ENCODE measurements around the gene RAB31. TPM values are rescaled to one million over a fixed set of nuclear protein-coding genes. Genes with fewer than 3 reads are reported as not detected.

The RAB31 gene
- total and polyA plus RNA-seq, 4 donors, result 21.5 to 114 (median 49.5) TPM

DNA sequence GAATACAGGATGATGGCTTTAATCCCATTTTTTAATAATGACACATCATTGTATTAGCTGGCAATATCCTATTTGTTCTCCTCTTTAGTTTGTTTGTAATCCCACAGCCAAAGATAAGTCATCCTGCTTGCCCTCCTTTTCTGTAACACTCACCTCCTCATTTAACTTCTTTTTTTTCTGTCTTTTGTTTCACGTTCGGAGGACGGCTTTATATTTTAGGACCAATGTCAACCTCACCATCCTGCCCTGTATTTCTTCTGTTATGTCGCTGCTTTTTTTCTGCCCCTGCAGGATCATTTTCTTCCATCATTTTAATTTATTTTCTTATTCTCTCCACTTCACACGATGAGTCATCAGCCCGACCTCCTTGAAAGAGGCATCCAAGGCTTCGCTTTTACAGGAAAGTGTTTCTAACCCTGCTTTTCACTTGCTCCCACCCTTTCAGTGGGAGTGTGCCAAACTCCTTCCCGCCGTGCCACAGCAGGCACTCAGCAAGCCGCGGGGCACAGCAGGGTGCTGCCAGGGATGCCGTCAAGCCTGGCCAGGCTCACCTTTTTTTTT lies 11.4 kb downstream of the RAB31 start:
- Histone ChIP-seq H3K27ac (ENCODE audit: low read depth in 1 of 2, low read length in 1 of 2) (peak overlapping the region in 1 of 2 donors; percentile 64), H3K36me3 (ENCODE audit: control insufficient read depth in 4 of 4, insufficient read depth in 4 of 4, low read length in 4 of 4) (peaks cover 0 to 4% (median 2%) of the 10 kb centered on the region in 4 donors), H3K4me1 (ENCODE audit: control insufficient read depth in 5 of 5, insufficient read depth in 5 of 5, low read length in 5 of 5) (peaks cover 0 to 7% (median 0%) of the 10 kb centered on the region in 5 donors), H3K9ac (ENCODE audit: insufficient read depth in 1 of 2, low read length in 2 of 2) (no peak overlapping the region), H3K4me3 (no peak overlapping the region), H3K27me3 (ENCODE audit: control insufficient read depth in 3 of 3, insufficient read depth in 3 of 3, low read length in 2 of 3) (no peaks in the 10 kb centered on the region), H3K9me3 (ENCODE audit: control insufficient read depth in 4 of 4, insufficient read depth in 3 of 4, low read length in 3 of 4) (no peaks in the 10 kb centered on the region)
- TF ChIP-seq, protein P1, sequence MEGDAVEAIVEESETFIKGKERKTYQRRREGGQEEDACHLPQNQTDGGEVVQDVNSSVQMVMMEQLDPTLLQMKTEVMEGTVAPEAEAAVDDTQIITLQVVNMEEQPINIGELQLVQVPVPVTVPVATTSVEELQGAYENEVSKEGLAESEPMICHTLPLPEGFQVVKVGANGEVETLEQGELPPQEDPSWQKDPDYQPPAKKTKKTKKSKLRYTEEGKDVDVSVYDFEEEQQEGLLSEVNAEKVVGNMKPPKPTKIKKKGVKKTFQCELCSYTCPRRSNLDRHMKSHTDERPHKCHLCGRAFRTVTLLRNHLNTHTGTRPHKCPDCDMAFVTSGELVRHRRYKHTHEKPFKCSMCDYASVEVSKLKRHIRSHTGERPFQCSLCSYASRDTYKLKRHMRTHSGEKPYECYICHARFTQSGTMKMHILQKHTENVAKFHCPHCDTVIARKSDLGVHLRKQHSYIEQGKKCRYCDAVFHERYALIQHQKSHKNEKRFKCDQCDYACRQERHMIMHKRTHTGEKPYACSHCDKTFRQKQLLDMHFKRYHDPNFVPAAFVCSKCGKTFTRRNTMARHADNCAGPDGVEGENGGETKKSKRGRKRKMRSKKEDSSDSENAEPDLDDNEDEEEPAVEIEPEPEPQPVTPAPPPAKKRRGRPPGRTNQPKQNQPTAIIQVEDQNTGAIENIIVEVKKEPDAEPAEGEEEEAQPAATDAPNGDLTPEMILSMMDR (IDR thresholded peaks at IDR 0.05; ENCODE audit: control extremely low read depth, extremely low read depth), result no peak
- DNase-seq, result no peak
- peak; percentile 55 for ATAC-seq (ENCODE audit: insufficient read depth, low FRiP score)
- 59 to 76% methylated on average over 12 of the region's 12 CpGs for WGBS, 2 donors

DNA sequence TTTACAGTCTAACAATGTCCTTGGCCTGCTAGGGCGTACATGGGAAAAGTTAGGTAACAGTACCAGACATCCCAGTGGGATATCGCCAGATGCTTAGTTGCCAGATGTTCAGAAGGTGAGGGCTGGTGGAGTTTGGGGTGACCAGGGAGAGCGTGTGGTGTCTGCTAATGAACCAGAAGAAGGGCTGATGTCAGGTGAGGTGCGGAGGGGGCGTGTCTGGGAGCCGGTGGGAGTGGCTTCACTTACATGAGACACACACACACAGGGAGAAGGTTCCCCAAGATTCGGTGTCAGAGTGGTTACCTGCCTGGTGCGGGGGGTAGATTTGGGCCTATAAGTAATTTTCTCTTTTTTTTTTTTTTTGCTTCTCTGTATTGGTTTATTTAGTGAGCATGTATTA lies 12.2 kb downstream of the RAB31 start:
- Histone ChIP-seq H3K4me3 (no peak overlapping the region), H3K36me3 (ENCODE audit: control insufficient read depth in 4 of 4, insufficient read depth in 4 of 4, low read length in 4 of 4) (peaks cover 0 to 4% (median 3%) of the 10 kb centered on the region in 4 donors), H3K27ac (ENCODE audit: low read depth in 1 of 2, low read length in 1 of 2) (peak overlapping the region in 1 of 2 donors; percentile 56), H3K4me1 (ENCODE audit: control insufficient read depth in 5 of 5, insufficient read depth in 5 of 5, low read length in 5 of 5) (peaks cover 0 to 4% (median 0%) of the 10 kb centered on the region in 5 donors), H3K27me3 (ENCODE audit: control insufficient read depth in 3 of 3, insufficient read depth in 3 of 3, low read length in 2 of 3) (no peaks in the 10 kb centered on the region), H3K9ac (ENCODE audit: insufficient read depth in 1 of 2, low read length in 2 of 2) (no peak overlapping the region), H3K9me3 (ENCODE audit: control insufficient read depth in 4 of 4, insufficient read depth in 3 of 4, low read length in 3 of 4) (no peaks in the 10 kb centered on the region)
- 86 to 94% methylated on average over 8 of the region's 8 CpGs for WGBS, 2 donors
- TF ChIP-seq, protein P1 (IDR thresholded peaks at IDR 0.05; ENCODE audit: control extremely low read depth, extremely low read depth), result no peak
- ATAC-seq (ENCODE audit: insufficient read depth, low FRiP score) (no peak), DNase-seq (no peak)

DNA sequence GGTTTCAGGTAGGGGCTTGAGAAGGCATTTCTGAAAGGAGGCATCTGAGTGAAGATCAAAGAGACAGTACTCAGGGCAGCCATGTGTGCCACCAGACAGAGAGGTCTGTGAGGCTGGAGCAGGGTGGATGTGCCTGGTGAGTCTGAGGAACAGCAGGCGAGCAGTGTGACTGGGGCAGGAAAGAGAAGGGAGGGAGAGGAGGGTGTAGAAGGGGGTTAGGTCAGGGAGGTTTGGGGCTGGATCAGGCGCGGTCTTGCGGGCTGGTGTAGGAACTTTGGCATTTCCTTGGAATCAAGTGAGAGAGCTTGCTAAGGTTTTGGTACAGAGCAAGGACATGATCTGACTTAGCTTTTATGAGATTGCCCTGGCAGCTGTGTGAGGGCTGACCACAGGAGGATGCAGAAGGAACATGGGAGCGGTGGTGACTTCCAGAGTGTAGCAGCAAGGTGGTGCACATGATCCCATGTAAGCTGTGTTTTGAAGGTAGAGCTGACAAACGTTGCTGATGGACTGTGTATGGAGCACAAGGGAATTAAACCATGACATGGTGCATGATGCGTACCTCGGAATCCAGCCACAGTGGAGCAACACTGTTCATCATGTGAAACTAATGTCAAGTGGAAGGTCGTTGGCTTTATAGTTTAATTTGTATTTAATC lies 13.9 kb downstream of the RAB31 start:
- H3K27ac ChIP-seq (ENCODE audit: low read depth in 1 of 2, low read length in 1 of 2), result no peak overlapping the region
- no peak overlapping the region for H3K4me3 ChIP-seq
- H3K9ac ChIP-seq (ENCODE audit: insufficient read depth in 1 of 2, low read length in 2 of 2), result no peak overlapping the region
- ATAC-seq (ENCODE audit: insufficient read depth, low FRiP score) (no peak), DNase-seq (no peak)
- H3K27me3 ChIP-seq (ENCODE audit: control insufficient read depth in 3 of 3, insufficient read depth in 3 of 3, low read length in 2 of 3), result no peaks in the 10 kb centered on the region
- 84 to 88% methylated on average over 9 of the region's 9 CpGs for WGBS, 2 donors
- H3K4me1 ChIP-seq (ENCODE audit: control insufficient read depth in 5 of 5, insufficient read depth in 5 of 5, low read length in 5 of 5), result peaks cover 0 to 4% (median 0%) of the 10 kb centered on the region in 5 donors
- H3K9me3 ChIP-seq (ENCODE audit: control insufficient read depth in 4 of 4, insufficient read depth in 3 of 4, low read length in 3 of 4), result no peaks in the 10 kb centered on the region
- peaks cover 0 to 5% (median 3%) of the 10 kb centered on the region in 4 donors for H3K36me3 ChIP-seq (ENCODE audit: control insufficient read depth in 4 of 4, insufficient read depth in 4 of 4, low read length in 4 of 4)
- TF ChIP-seq, protein P1 (IDR thresholded peaks at IDR 0.05; ENCODE audit: control extremely low read depth, extremely low read depth), result no peak
